Uterus (tissue), 4 donors: ENCODE data around the gene SMPDL3A. TPM values are rescaled to one million over a fixed set of nuclear protein-coding genes. Genes with fewer than 3 reads are reported as not detected.

ENCODE experiments used
- DNase-seq, 2 donors: peaks; one replicate each; pipeline ENCODE4 v3.0.0-alpha.2; 2019 to 2020
- H3K27ac ChIP-seq, 2 donors: fragments of 200-600 bp; sonication (generic); 1 replicate in 1 of 2; 2 replicates in 1 of 2; pipeline ENCODE4 v1.5.1; 2016 to 2018
- H3K27me3 ChIP-seq, 2 donors: fragments of 200-600 bp; sonication (generic); one replicate each; pipeline ENCODE4 v1.5.1; 2018 to 2019; ENCODE audit warnings: control low read depth in 1 of 2
- H3K36me3 ChIP-seq, 2 donors: fragments of 200-600 bp; sonication (generic); one replicate each; pipeline ENCODE4 v1.5.1; 2019; ENCODE audit warnings: control low read depth in 1 of 2
- H3K4me1 ChIP-seq, 2 donors: fragments of 200-600 bp; sonication (generic); one replicate each; pipeline ENCODE4 v1.5.1; 2018 to 2019; ENCODE audit warnings: control low read depth in 1 of 2
- H3K4me3 ChIP-seq, 2 donors: fragments of 200-600 bp; sonication (generic); 1 replicate in 1 of 2; 2 replicates in 1 of 2; pipeline ENCODE4 v1.5.1; 2018 to 2019; ENCODE audit warnings: mild to moderate bottlenecking in 1 of 2
- H3K9me3 ChIP-seq, 2 donors: fragments of 200-600 bp; sonication (generic); one replicate each; pipeline ENCODE4 v1.5.1; 2019; ENCODE audit warnings: control low read depth in 1 of 2
- POLR2A ChIP-seq, 2 donors: fragments of 450-650 bp; IDR thresholded peaks; one replicate each; pipeline ENCODE4 v1.6.1; 2016; ENCODE audit warnings: antibody characterized with exemption in 2 of 2, mild to moderate bottlenecking in 1 of 2, moderate library complexity in 1 of 2
- intact Hi-C: fragments of 100-400 bp; cut with DNase I; formaldehyde crosslinking; loops from one replicate; pipeline ENCODE4 v1.15.1; 2023; ENCODE audit warnings: low total_unique reads
- total RNA-seq, 4 donors: library from RNA; depleted of rRNA in 3 of 4; stranded (reverse); fragments of >200 nt in 3 of 4; gene quantifications; one replicate each; pipeline versions ENCODE4 v1.1.0 to v1.2.4, GENCODE V29; 2014 to 2023
- TF ChIP-seq, protein P1 (sequence below), 4 experiments: fragments of 200-600 bp in 2 of 4; fragments of 450-650 bp in 2 of 4; sonication (generic) in 2 of 4; IDR thresholded peaks; one replicate each; pipeline ENCODE4 v1.5.1; 2016 to 2019; ENCODE audit warnings: antibody characterized with exemption in 4 of 4, mild to moderate bottlenecking in 2 of 4, moderate library complexity in 1 of 4
- donor health status: DM: yes; HTN: yes; CAD: no.

Gene SMPDL3A
- total RNA-seq, 4 donors from 2014 or later = 4.1 to 18.7 (median 13.3) TPM

DNA sequence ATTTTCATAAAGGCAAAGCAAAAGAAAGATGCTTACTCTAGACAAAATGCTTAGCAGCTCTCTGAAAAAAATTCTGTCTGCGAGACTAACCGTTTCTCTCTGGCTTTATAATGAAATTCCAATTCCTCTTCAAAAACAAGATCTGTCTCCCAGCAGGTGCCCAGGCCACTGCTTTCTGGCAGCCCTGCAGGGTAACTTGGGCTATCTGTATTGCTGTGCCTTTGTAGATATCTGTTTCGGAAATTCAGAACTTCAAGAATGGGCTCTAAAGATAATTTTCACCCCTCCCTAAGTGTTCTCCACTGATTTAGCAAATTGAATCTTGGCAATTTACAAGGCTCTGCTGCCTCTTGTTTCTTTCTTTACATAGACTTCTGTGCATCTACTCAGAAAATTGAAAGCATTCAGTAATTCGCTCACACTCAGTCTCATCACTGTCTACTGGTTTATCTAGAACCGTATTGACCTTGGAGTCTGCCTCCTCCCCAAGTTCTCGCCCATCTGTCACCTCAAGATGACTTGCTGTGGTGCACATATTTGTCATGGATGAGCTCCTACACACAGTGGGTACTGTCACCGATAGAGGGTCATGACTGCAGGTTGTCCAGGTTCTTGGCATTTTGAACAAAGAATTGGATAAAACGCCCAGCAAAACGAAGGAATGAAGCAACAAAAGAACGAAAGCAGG is 35.9 kb upstream of the SMPDL3A start:
- no peak for DNase-seq
- peak overlapping the region in 1 of 2 donors; percentile 13 for H3K4me3 ChIP-seq
- no peaks in the 10 kb centered on the region for H3K27me3 ChIP-seq
- TF ChIP-seq, protein P1, sequence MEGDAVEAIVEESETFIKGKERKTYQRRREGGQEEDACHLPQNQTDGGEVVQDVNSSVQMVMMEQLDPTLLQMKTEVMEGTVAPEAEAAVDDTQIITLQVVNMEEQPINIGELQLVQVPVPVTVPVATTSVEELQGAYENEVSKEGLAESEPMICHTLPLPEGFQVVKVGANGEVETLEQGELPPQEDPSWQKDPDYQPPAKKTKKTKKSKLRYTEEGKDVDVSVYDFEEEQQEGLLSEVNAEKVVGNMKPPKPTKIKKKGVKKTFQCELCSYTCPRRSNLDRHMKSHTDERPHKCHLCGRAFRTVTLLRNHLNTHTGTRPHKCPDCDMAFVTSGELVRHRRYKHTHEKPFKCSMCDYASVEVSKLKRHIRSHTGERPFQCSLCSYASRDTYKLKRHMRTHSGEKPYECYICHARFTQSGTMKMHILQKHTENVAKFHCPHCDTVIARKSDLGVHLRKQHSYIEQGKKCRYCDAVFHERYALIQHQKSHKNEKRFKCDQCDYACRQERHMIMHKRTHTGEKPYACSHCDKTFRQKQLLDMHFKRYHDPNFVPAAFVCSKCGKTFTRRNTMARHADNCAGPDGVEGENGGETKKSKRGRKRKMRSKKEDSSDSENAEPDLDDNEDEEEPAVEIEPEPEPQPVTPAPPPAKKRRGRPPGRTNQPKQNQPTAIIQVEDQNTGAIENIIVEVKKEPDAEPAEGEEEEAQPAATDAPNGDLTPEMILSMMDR (IDR thresholded peaks at IDR 0.05) = no peak
- TF ChIP-seq POLR2A (IDR thresholded peaks at IDR 0.05) = no peak
- no peaks in the 10 kb centered on the region for H3K9me3 ChIP-seq
- H3K4me1 ChIP-seq = no peaks in the 10 kb centered on the region
- H3K27ac ChIP-seq = peak overlapping the region; percentile 40
- no peaks in the 10 kb centered on the region for H3K36me3 ChIP-seq
- intact Hi-C loops = no loop called here

DNA sequence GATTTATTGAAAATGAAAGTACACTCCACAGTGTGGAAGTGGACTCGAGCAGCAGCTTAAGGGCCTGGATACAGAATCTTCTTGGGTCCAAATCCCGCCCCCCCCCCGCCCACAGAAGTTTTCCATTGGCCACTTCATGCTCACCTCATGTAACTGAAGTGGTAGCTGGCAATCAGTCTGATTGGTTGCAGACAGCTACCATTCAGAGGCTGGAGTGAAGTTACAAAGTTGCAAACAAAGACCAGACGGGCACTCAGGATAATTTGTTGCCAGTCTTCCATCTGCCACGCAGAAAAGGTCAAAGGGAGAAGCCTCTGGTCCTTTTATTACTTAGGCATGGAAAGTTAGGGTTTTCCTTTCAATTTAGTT is 35.4 kb upstream of the SMPDL3A start:
- Histone ChIP-seq H3K36me3 (no peaks in the 10 kb centered on the region), H3K4me1 (no peaks in the 10 kb centered on the region), H3K27ac (peak overlapping the region; percentile 36 to 40), H3K9me3 (no peaks in the 10 kb centered on the region), H3K4me3 (peak overlapping the region in 1 of 2 donors; percentile 13), H3K27me3 (no peaks in the 10 kb centered on the region)
- intact Hi-C loops = no loop called here
- TF ChIP-seq POLR2A (IDR thresholded peaks at IDR 0.05) = no peak
- TF ChIP-seq, protein P1 (IDR thresholded peaks at IDR 0.05) = no peak
- no peak for DNase-seq

DNA sequence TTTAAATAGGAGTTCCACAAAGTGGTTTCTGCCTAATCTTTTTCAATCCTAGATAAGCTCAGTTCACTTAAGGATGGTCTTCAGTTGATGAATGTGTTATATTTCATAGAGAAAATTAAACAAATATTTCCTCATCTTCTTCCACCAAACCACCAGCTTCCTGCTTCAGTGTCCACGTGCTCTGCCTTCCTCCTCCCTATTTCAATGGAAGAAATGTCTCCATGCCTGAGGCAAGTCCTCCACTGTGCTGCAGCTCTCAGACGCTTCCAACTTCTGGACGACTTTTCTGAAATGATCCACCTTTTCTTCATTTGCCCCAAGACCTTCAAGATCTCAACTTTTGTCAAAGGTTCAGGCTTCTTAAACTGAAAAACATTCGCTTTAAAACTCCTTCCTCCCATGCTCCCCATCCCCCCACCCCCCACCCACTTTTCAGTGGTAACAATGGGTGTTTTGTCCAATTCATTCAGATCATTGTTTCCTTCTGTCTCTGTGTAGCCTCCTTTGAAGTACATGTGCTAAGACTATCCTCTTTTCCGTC is 34.8 kb upstream of the SMPDL3A start:
- intact Hi-C loops = no loop called here
- Histone ChIP-seq H3K4me1 (no peaks in the 10 kb centered on the region), H3K36me3 (no peaks in the 10 kb centered on the region), H3K9me3 (no peaks in the 10 kb centered on the region), H3K27me3 (no peaks in the 10 kb centered on the region), H3K27ac (peak overlapping the region; percentile 36 to 40), H3K4me3 (no peak overlapping the region)
- TF ChIP-seq, protein P1 (IDR thresholded peaks at IDR 0.05) = no peak
- TF ChIP-seq POLR2A (IDR thresholded peaks at IDR 0.05) = no peak
- DNase-seq = no peak

DNA sequence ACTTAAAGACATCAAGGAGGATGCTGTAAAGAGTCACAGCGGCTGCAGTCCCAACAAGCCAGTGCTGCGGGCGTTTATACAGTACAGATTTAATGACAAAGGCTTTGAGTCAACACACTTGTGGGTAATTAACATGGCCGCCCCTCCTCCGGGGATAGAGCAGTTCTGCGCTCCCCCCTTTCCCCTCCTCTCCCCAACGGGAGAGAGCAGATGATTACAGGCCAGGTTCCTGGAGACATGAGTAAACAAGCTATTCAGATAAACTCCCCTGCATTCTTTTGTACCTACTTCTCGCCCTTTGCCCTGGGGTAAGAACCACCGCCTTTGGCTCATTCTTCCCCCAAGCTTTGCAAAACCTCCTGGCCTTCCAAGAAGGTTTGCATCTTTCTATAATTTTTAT is 33.2 kb upstream of the SMPDL3A start:
- intact Hi-C loops = no loop called here
- no peak for TF ChIP-seq POLR2A (IDR thresholded peaks at IDR 0.05)
- TF ChIP-seq, protein P1 (IDR thresholded peaks at IDR 0.05) = no peak
- no peak for DNase-seq
- no peak overlapping the region for H3K27ac ChIP-seq
- no peaks in the 10 kb centered on the region for H3K27me3 ChIP-seq
- H3K4me1 ChIP-seq = no peaks in the 10 kb centered on the region
- H3K9me3 ChIP-seq = no peaks in the 10 kb centered on the region
- no peaks in the 10 kb centered on the region for H3K36me3 ChIP-seq
- H3K4me3 ChIP-seq = no peak overlapping the region

DNA sequence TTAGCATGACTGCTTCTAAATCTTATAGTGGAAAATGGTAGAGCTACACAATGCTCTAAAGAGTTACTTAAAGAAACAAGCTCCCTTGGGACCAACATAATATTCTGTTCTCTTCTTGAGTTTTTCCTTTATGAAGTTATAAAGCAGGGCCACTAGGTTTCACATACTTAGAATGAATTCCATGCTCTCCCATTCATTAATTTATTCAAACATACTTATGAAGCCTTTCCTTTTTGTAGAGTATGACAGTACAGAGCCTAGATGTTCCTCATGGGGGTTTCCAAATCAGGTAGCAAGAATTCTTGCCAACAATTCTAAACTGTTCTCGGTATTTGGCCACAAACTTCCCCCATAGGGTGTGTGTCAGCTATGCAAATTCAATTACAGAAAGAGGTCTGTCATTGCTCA is 30.1 kb upstream of the SMPDL3A start:
- Histone ChIP-seq H3K27ac (no peak overlapping the region), H3K9me3 (no peaks in the 10 kb centered on the region), H3K36me3 (no peaks in the 10 kb centered on the region), H3K27me3 (no peaks in the 10 kb centered on the region), H3K4me3 (no peak overlapping the region), H3K4me1 (no peaks in the 10 kb centered on the region)
- no peak for TF ChIP-seq POLR2A (IDR thresholded peaks at IDR 0.05)
- TF ChIP-seq, protein P1 (IDR thresholded peaks at IDR 0.05) = no peak
- intact Hi-C loops = no loop called here
- DNase-seq = no peak
